Right lobe of liver (tissue), 6 donors: ENCODE results near the gene PGLYRP2. TPM values are rescaled to one million over a fixed set of nuclear protein-coding genes. Genes with fewer than 3 reads are reported as not detected.

Experiments
- ATAC-seq, 4 donors: fragments of 200-7000 bp; cut with Tn5 transposase; one replicate each; pipeline ENCODE4 v1.9.1; 2020; ENCODE audit warnings: mild to moderate bottlenecking in 4 of 4, moderate library complexity in 4 of 4
- DNase-seq, 3 donors: peaks; one replicate each; pipeline ENCODE4 v3.0.0-alpha.2; 2020
- H3K27ac ChIP-seq, 3 donors: fragments of 200-600 bp; one replicate each; pipeline ENCODE4 v1.8.0; 2022
- H3K27me3 ChIP-seq, 2 donors: fragments of 200-600 bp; one replicate each; pipeline ENCODE4 v1.8.0; 2022
- H3K36me3 ChIP-seq, 4 donors: fragments of 200-600 bp; sonication (generic) in 1 of 4; one replicate each; pipeline versions ENCODE4 v1.5.1 to v1.8.0; 2017 to 2022; ENCODE audit warnings: control low read depth in 1 of 4
- H3K4me1 ChIP-seq, 4 donors: fragments of 200-600 bp; sonication (generic) in 1 of 4; one replicate each; pipeline versions ENCODE4 v1.5.1 to v1.8.0; 2017 to 2022; ENCODE audit warnings: control low read depth in 1 of 4
- H3K4me3 ChIP-seq, 3 donors: fragments of 200-600 bp; one replicate each; pipeline ENCODE4 v1.8.0; 2022
- H3K9me3 ChIP-seq, 4 donors: fragments of 200-600 bp; sonication (generic) in 1 of 4; one replicate each; pipeline versions ENCODE4 v1.5.1 to v1.8.0; 2017 to 2022; ENCODE audit warnings: control low read depth in 1 of 4
- CTCF ChIP-seq, 4 donors: fragments of 200-600 bp in 3 of 4; fragments of 450-650 bp in 1 of 4; IDR thresholded peaks; one replicate each; pipeline versions ENCODE4 v1.5.1 to v1.8.0; 2016 to 2022; ENCODE audit warnings: antibody characterized with exemption in 4 of 4, mild to moderate bottlenecking in 2 of 4
- POLR2A ChIP-seq: fragments of 450-650 bp; IDR thresholded peaks from one replicate; pipeline ENCODE4 v1.6.1; 2017; ENCODE audit warnings: antibody characterized with exemption, mild to moderate bottlenecking
- WGBS: methylation state at CpG from one replicate; pipeline ENCODE4 v1.1.6; 2018; ENCODE audit warnings: low coverage, low lambda C conversion rate; ENCODE audit not compliant: insufficient coverage; ENCODE audit errors: missing lambda C conversion rate; 5-methylcytosine and 5-hydroxymethylcytosine counted together
- intact Hi-C, 2 donors: fragments of 100-400 bp; cut with DNase I; formaldehyde crosslinking; loops; one replicate each; pipeline versions ENCODE4 v1.11.2 to v1.14.1; 2022
- total RNA-seq, 6 experiments: library from RNA; depleted of rRNA in 2 of 6; stranded (reverse); fragments of >200 nt in 2 of 6; fragmentation: NEBNext Ultra II Directional in 3 of 6; extraction: Animal tissue kit (Norgen Biotek cat#: 25700) in 3 of 6; gene quantifications; one replicate each; pipeline versions ENCODE4 v1.1.0 to v1.2.4, GENCODE V29; 2016 to 2023
- donor health status: DM: no; HTN: yes; CAD: no.
- donor health status: DM: no; HTN: no; CAD: no.
- donor health status: DM: no; HTN: no; CAD: no.
- donor health status: DM: no; HTN: yes; CAD: no.
- donor health status: DM: no; HTN: yes; CAD: no.

The PGLYRP2 gene
- total RNA-seq, 6 experiments from 2014 or later = 45.1 to 135 (median 59.2) TPM

GRCh38 chr19:15469513-15470297 is 9.6 kb downstream of the PGLYRP2 start:
- Histone ChIP-seq H3K9me3 (no peaks in the 10 kb centered on the region), H3K27me3 (no peaks in the 10 kb centered on the region), H3K27ac (peak overlapping the region in 1 of 3 donors; percentile 37), H3K4me3 (no peak overlapping the region), H3K36me3 (no peaks in the 10 kb centered on the region), H3K4me1 (peaks cover 0 to 29% (median 15%) of the 10 kb centered on the region in 4 donors)
- intact Hi-C loops = no loop called here
- TF ChIP-seq POLR2A = no peak
- no peak for DNase-seq
- WGBS = 44% methylated on average over 11 of the region's 65 CpGs
- ATAC-seq = peak; percentile 9 to 39 (median 25)

DNA sequence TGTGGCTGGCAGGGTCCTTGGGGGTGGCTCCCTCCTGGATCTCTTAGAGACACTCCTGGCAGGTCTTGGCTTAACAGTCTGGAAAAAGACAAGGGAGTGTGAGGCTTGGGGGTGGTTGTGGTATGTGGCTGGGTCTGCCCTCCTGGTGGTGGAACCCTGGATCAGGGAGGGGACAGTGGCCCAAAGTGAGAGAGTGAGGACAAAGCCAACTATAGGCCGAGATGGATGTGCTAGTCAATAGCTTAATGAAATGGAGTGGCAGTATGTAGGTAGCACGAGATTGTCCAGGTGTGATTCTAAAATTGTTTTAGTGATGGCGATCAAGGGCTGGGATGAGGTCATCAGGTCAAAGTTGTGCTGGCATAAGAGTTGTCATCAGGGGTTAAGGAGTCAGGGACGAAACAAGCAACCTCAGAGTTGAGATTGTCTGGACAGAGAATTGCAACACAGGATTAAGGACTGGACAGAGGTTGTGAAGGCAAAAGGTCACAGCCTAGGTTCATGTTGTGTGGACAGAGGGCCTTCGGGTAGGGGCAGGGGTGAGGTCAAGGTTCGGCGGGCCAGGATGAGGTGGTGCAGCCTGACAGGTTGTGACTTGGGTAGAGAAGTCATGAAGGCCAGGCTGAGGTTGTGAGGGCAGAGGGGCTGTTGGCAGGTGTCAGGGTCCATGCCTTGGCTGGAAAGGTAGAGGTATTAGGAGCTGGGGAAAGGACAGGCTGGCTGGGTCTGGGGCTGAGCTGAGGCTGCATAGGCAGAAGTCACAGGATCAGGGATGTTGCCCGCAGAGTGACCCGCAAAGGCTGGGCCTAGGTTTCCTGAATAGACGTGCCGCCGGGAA is 10.4 kb downstream of the PGLYRP2 start:
- intact Hi-C loops = no loop called here
- WGBS = 33% methylated on average over 7 of the region's 12 CpGs
- H3K4me1 ChIP-seq = peaks cover 0 to 29% (median 15%) of the 10 kb centered on the region in 4 donors
- no peaks in the 10 kb centered on the region for H3K9me3 ChIP-seq
- H3K36me3 ChIP-seq = no peaks in the 10 kb centered on the region
- peak; percentile 76 to 87 (median 84) for ATAC-seq
- no peaks in the 10 kb centered on the region for H3K27me3 ChIP-seq
- no peak overlapping the region for H3K4me3 ChIP-seq
- DNase-seq = peak; percentile 54 to 83 (median 81)
- peak overlapping the region in 1 of 3 donors; percentile 37 for H3K27ac ChIP-seq
- TF ChIP-seq CTCF (IDR thresholded peaks at IDR 0.05) (no peak), POLR2A (no peak)

DNA sequence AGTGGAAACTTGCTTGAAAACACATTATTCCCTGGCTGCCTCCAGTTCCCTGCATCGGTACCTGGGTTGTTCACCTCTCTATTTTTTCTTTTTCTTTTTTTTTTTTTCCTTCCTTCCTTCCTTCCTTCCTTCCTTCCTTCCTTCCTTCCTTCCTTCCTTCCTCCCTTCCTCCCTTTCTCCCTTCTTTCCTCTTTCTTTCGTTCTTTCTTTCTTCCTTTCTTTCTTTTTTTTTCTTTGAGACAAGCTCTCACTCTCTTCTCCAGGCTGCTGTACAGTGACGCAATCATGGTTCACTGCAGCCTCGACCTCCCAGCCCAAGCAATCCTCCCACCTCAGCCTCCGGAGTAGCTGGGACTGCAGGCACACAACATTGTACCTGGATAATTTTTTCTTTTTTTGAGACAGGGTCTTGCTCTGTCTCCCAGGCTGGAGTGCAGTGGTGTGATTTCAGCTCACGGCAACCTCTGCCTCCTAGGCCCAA is 11.5 kb downstream of the PGLYRP2 start:
- 77% methylated on average over 4 of the region's 6 CpGs for WGBS
- intact Hi-C loops = no loop called here
- H3K27me3 ChIP-seq = no peaks in the 10 kb centered on the region
- DNase-seq (no peak), ATAC-seq (no peak)
- no peak for TF ChIP-seq CTCF (IDR thresholded peaks at IDR 0.05)
- no peak for TF ChIP-seq POLR2A
- H3K9me3 ChIP-seq = no peaks in the 10 kb centered on the region
- H3K4me1 ChIP-seq = peaks cover 0 to 29% (median 15%) of the 10 kb centered on the region in 4 donors
- H3K36me3 ChIP-seq = no peaks in the 10 kb centered on the region
- no peak overlapping the region for H3K27ac ChIP-seq
- H3K4me3 ChIP-seq = no peak overlapping the region

DNA sequence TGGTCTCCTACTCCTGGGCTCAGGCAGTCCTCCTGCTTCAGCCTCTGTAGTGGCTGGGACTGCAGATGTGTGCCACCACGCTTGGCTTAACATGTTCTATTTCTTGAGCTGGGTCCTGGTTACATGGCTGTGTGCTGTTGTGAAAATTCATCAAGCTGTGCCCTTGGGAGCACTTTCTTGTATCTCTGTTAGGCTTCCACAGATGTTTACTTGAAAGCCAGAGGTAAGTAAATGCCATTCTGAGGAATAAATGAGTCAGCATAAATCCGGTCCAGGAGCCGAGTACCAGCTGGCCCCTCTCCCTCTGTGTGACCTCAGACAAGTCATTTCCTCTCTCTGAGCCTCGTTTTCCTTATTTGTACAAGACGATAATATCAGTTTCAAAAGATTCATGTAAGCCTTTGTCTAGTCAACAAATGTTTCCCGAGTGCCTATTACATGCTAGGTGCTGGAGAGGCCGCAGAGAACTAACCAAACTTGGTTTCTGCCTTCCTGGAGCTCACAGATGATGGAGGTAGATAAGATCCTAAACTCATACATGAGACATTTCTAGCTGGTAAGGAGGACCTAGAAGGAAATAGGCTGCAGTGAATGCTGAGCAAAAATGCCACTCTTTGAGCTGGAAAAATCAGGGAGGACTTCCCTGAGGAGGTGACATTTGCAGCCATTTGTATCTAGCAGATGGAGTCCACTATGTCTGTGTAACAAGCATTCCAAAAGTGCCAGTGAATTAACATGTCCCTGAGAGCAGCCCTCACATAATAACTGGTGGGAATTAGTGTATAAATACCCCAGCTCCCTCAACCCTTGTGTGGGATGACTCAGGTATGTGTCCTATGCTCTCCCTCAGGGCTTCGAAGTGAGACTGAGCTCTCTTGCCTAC is 12.2 kb downstream of the PGLYRP2 start:
- DNase-seq (no peak), ATAC-seq (peak in 2 of 4 donors; percentile 4 to 53)
- WGBS = 27% methylated on average over 8 of the region's 8 CpGs
- Histone ChIP-seq H3K36me3 (no peaks in the 10 kb centered on the region), H3K4me3 (no peak overlapping the region), H3K9me3 (no peaks in the 10 kb centered on the region), H3K27me3 (no peaks in the 10 kb centered on the region), H3K27ac (no peak overlapping the region), H3K4me1 (peaks cover 0 to 29% (median 15%) of the 10 kb centered on the region in 4 donors)
- TF ChIP-seq POLR2A (no peak), CTCF (IDR thresholded peaks at IDR 0.05) (no peak)
- intact Hi-C loops = no loop called here
